ENCODE results near the gene DSCAM. TPM values are rescaled to one million over a fixed set of nuclear protein-coding genes. Genes with fewer than 3 reads are reported as not detected.

The DSCAM gene
- total RNA-seq, 1 donor from 2014 or later = not detected

- Histone ChIP-seq H3K9me3 (ENCODE audit: low read depth) (no peaks in the 10 kb centered on the region), H3K4me1 (peaks cover 9% of the 10 kb centered on the region), H3K79me2 (ENCODE audit: low read depth) (no peaks in the 10 kb centered on the region), H3K27ac (no peak overlapping the region), H3K4me2 (no peak overlapping the region), H3K36me3 (no peaks in the 10 kb centered on the region), H3K9ac (no peak overlapping the region), H3K27me3 (no peaks in the 10 kb centered on the region), H4K20me1 (ENCODE audit: low read depth) (no peaks in the 10 kb centered on the region), H3F3A (ENCODE audit: low read depth) (no peaks in the 10 kb centered on the region), H3K4me3 (no peak overlapping the region), H2AFZ (replicated peaks) (no peak overlapping the region)
- Mint-ChIP-seq H3K27ac (no peak overlapping the region), H3K4me3 (no peak overlapping the region), H3K4me1 (no peaks in the 10 kb centered on the region), H3K9me3 (peaks cover 5% of the 10 kb centered on the region), H3K27me3 (ENCODE audit: insufficient read depth, low read depth) (peaks cover 2% of the 10 kb centered on the region), H3K36me3 (no peaks in the 10 kb centered on the region)
- DNase-seq (ENCODE audit: low spot score) = no peak
- TF ChIP-seq CTCF (IDR thresholded peaks at IDR 0.05) (no peak), EZH2 (IDR thresholded peaks at IDR 0.05) (no peak), EZH2phosphoT487 (IDR thresholded peaks at IDR 0.05) (no peak)
Measured at GRCh38 chr21:40015818-40016217, 831.1 kb downstream of the DSCAM start.

- DNase-seq (ENCODE audit: low spot score) = no peak
- Histone ChIP-seq H4K20me1 (ENCODE audit: low read depth) (no peaks in the 10 kb centered on the region), H3K27me3 (no peaks in the 10 kb centered on the region), H2AFZ (replicated peaks) (no peak overlapping the region), H3K4me1 (peaks cover 9% of the 10 kb centered on the region), H3K9ac (no peak overlapping the region), H3K27ac (no peak overlapping the region), H3F3A (ENCODE audit: low read depth) (no peaks in the 10 kb centered on the region), H3K4me3 (no peak overlapping the region), H3K9me3 (ENCODE audit: low read depth) (no peaks in the 10 kb centered on the region), H3K36me3 (no peaks in the 10 kb centered on the region), H3K4me2 (no peak overlapping the region), H3K79me2 (ENCODE audit: low read depth) (no peaks in the 10 kb centered on the region)
- no peak overlapping the region for H3K4me3 Mint-ChIP-seq
- H3K27ac Mint-ChIP-seq = no peak overlapping the region
- H3K4me1 Mint-ChIP-seq = no peaks in the 10 kb centered on the region
- no peaks in the 10 kb centered on the region for H3K36me3 Mint-ChIP-seq
- no peaks in the 10 kb centered on the region for H3K27me3 Mint-ChIP-seq (ENCODE audit: insufficient read depth, low read depth)
- peaks cover 2% of the 10 kb centered on the region for H3K9me3 Mint-ChIP-seq
- no peak for TF ChIP-seq CTCF (IDR thresholded peaks at IDR 0.05)
- no peak for TF ChIP-seq EZH2 (IDR thresholded peaks at IDR 0.05)
- no peak for TF ChIP-seq EZH2phosphoT487 (IDR thresholded peaks at IDR 0.05)
Measured at GRCh38 chr21:40014394-40014793, 832.6 kb downstream of the DSCAM start.

- no peak overlapping the region for H3K4me3 Mint-ChIP-seq
Measured at GRCh38 chr21:40013001-40013735, 833.8 kb downstream of the DSCAM start.

More at GRCh38 chr21:40013001-40013735, 833.8 kb downstream of the DSCAM start:
- no peak for DNase-seq (ENCODE audit: low spot score)
- Mint-ChIP-seq H3K36me3 (no peaks in the 10 kb centered on the region), H3K27ac (no peak overlapping the region), H3K9me3 (peaks cover 2% of the 10 kb centered on the region), H3K27me3 (ENCODE audit: insufficient read depth, low read depth) (no peaks in the 10 kb centered on the region), H3K4me1 (no peaks in the 10 kb centered on the region)
- no peaks in the 10 kb centered on the region for H3K27me3 ChIP-seq
- H4K20me1 ChIP-seq (ENCODE audit: low read depth) = no peaks in the 10 kb centered on the region
- H3K27ac ChIP-seq = no peak overlapping the region
- no peaks in the 10 kb centered on the region for H3K36me3 ChIP-seq
- H3K9me3 ChIP-seq (ENCODE audit: low read depth) = no peaks in the 10 kb centered on the region
- no peak overlapping the region for H3K9ac ChIP-seq
- H3K79me2 ChIP-seq (ENCODE audit: low read depth) = no peaks in the 10 kb centered on the region
- no peaks in the 10 kb centered on the region for H3F3A ChIP-seq (ENCODE audit: low read depth)
- no peak overlapping the region for H2AFZ ChIP-seq (replicated peaks)
- no peak overlapping the region for H3K4me2 ChIP-seq
- no peak overlapping the region for H3K4me3 ChIP-seq
- TF ChIP-seq EZH2phosphoT487 (IDR thresholded peaks at IDR 0.05) (no peak), EZH2 (IDR thresholded peaks at IDR 0.05) (no peak), CTCF (IDR thresholded peaks at IDR 0.05) (no peak)
- peaks cover 9% of the 10 kb centered on the region for H3K4me1 ChIP-seq
